ENCODE measurements around the gene CTCF. TPM values are rescaled to one million over a fixed set of nuclear protein-coding genes. Genes with fewer than 3 reads are reported as not detected.

Gene CTCF
- total and polyA plus RNA-seq, 10 of the 15 experiments (the other 5 are each of a cell fraction or from before 2014, with no cell fraction given): 9.1 to 55.0 (median 41.8) TPM

DNA sequence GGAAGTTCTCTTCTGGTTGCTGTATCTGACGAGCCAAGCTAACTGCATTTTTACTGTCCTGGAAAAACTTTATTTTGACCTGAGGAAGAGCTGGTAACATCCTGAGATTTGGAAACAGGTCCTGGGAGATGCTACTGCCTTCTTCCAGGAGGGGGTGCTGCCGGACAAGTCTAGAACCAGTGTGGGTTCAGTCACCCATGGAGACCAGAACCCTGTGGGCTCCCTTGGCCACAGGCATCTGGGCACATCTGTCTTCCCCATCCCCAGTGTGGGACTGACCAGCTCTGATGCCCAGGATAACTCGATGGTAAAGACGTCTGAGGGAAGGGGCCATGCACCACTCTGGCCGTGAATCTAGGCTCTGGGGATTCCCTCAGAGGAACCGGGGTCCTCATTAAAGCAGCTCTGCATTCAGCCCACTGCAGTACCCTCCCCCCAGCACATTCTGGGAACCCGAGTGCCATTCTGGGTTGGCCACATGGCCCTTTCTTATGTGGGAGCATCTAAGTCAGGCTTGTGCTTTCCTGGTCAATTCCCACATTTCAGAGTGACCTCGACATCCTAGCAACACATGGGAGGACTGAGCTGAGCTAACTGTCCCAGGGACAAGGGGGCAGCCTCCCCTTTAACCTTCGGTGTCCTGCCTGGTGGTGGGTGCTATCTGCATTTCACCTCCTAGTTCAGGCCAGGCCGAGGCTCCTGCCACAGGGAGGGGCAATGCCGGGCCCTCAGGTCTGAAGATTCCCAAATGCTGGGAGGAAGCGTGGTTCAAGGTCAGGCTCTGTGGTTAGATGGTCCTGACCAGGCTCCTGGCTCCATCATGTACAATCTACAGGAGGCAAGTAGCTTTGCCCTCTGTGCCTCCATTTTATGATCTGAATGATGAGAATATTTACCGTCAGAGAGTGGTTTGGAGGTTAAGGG lies 110.7 kb downstream of the CTCF start (continued):
- TF ChIP-seq, protein P1, sequence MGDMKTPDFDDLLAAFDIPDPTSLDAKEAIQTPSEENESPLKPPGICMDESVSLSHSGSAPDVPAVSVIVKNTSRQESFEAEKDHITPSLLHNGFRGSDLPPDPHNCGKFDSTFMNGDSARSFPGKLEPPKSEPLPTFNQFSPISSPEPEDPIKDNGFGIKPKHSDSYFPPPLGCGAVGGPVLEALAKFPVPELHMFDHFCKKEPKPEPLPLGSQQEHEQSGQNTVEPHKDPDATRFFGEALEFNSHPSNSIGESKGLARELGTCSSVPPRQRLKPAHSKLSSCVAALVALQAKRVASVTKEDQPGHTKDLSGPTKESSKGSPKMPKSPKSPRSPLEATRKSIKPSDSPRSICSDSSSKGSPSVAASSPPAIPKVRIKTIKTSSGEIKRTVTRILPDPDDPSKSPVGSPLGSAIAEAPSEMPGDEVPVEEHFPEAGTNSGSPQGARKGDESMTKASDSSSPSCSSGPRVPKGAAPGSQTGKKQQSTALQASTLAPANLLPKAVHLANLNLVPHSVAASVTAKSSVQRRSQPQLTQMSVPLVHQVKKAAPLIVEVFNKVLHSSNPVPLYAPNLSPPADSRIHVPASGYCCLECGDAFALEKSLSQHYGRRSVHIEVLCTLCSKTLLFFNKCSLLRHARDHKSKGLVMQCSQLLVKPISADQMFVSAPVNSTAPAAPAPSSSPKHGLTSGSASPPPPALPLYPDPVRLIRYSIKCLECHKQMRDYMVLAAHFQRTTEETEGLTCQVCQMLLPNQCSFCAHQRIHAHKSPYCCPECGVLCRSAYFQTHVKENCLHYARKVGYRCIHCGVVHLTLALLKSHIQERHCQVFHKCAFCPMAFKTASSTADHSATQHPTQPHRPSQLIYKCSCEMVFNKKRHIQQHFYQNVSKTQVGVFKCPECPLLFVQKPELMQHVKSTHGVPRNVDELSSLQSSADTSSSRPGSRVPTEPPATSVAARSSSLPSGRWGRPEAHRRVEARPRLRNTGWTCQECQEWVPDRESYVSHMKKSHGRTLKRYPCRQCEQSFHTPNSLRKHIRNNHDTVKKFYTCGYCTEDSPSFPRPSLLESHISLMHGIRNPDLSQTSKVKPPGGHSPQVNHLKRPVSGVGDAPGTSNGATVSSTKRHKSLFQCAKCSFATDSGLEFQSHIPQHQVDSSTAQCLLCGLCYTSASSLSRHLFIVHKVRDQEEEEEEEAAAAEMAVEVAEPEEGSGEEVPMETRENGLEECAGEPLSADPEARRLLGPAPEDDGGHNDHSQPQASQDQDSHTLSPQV (IDR thresholded peaks at IDR 0.05): no peak
- TF ChIP-seq SREBF1 (IDR thresholded peaks at IDR 0.05; ENCODE audit: low read length) (no peak), CHD2 (IDR thresholded peaks at IDR 0.05; ENCODE audit: borderline replicate concordance, low read depth, low read length) (no peak), PML (IDR thresholded peaks at IDR 0.05; ENCODE audit: low read length) (no peak), KAT2A (conservative IDR thresholded peaks at IDR 0.05; ENCODE audit: control insufficient read depth, low read depth, low read length) (no peak), SMARCA5 (IDR thresholded peaks at IDR 0.05) (no peak), STAT3 (IDR thresholded peaks at IDR 0.05; ENCODE audit: low read depth, low read length) (no peak), TCF3 (IDR thresholded peaks at IDR 0.05; ENCODE audit: borderline replicate concordance, insufficient read depth, low read depth, low read length) (0 out of 2 replicates have a peak, but pooled peaks have one; percentile 37), RBBP5 (conservative IDR thresholded peaks at IDR 0.05) (no peak), CEBPB (IDR thresholded peaks at IDR 0.05; ENCODE audit: borderline replicate concordance in 1 of 2, low read depth in 2 of 2, low read length in 2 of 2) (no peak), NRF1 (conservative IDR thresholded peaks at IDR 0.05; ENCODE audit: low read depth, low read length) (no peak), NFIC (IDR thresholded peaks at IDR 0.05; ENCODE audit: low read depth, low read length) (no peak), PAX5 (IDR thresholded peaks at IDR 0.05; ENCODE audit: borderline replicate concordance, low read depth, low read length) (peak; percentile 93), TCF12 (IDR thresholded peaks at IDR 0.05; ENCODE audit: low read depth, low read length) (no peak), TARDBP (IDR thresholded peaks at IDR 0.05; ENCODE audit: borderline replicate concordance) (no peak)
- TF ChIP-seq, protein P2, sequence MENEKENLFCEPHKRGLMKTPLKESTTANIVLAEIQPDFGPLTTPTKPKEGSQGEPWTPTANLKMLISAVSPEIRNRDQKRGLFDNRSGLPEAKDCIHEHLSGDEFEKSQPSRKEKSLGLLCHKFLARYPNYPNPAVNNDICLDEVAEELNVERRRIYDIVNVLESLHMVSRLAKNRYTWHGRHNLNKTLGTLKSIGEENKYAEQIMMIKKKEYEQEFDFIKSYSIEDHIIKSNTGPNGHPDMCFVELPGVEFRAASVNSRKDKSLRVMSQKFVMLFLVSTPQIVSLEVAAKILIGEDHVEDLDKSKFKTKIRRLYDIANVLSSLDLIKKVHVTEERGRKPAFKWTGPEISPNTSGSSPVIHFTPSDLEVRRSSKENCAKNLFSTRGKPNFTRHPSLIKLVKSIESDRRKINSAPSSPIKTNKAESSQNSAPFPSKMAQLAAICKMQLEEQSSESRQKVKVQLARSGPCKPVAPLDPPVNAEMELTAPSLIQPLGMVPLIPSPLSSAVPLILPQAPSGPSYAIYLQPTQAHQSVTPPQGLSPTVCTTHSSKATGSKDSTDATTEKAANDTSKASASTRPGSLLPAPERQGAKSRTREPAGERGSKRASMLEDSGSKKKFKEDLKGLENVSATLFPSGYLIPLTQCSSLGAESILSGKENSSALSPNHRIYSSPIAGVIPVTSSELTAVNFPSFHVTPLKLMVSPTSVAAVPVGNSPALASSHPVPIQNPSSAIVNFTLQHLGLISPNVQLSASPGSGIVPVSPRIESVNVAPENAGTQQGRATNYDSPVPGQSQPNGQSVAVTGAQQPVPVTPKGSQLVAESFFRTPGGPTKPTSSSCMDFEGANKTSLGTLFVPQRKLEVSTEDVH (IDR thresholded peaks at IDR 0.05; ENCODE audit: low read depth, partially characterized antibody): no peak
- TF ChIP-seq, protein P3, sequence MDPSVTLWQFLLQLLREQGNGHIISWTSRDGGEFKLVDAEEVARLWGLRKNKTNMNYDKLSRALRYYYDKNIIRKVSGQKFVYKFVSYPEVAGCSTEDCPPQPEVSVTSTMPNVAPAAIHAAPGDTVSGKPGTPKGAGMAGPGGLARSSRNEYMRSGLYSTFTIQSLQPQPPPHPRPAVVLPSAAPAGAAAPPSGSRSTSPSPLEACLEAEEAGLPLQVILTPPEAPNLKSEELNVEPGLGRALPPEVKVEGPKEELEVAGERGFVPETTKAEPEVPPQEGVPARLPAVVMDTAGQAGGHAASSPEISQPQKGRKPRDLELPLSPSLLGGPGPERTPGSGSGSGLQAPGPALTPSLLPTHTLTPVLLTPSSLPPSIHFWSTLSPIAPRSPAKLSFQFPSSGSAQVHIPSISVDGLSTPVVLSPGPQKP (IDR thresholded peaks at IDR 0.05; ENCODE audit: low read depth, low read length): no peak
- TF ChIP-seq, protein P4, sequence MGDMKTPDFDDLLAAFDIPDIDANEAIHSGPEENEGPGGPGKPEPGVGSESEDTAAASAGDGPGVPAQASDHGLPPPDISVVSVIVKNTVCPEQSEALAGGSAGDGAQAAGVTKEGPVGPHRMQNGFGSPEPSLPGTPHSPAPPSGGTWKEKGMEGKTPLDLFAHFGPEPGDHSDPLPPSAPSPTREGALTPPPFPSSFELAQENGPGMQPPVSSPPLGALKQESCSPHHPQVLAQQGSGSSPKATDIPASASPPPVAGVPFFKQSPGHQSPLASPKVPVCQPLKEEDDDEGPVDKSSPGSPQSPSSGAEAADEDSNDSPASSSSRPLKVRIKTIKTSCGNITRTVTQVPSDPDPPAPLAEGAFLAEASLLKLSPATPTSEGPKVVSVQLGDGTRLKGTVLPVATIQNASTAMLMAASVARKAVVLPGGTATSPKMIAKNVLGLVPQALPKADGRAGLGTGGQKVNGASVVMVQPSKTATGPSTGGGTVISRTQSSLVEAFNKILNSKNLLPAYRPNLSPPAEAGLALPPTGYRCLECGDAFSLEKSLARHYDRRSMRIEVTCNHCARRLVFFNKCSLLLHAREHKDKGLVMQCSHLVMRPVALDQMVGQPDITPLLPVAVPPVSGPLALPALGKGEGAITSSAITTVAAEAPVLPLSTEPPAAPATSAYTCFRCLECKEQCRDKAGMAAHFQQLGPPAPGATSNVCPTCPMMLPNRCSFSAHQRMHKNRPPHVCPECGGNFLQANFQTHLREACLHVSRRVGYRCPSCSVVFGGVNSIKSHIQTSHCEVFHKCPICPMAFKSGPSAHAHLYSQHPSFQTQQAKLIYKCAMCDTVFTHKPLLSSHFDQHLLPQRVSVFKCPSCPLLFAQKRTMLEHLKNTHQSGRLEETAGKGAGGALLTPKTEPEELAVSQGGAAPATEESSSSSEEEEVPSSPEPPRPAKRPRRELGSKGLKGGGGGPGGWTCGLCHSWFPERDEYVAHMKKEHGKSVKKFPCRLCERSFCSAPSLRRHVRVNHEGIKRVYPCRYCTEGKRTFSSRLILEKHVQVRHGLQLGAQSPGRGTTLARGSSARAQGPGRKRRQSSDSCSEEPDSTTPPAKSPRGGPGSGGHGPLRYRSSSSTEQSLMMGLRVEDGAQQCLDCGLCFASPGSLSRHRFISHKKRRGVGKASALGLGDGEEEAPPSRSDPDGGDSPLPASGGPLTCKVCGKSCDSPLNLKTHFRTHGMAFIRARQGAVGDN (IDR thresholded peaks at IDR 0.05): no peak
